Measurements from ENCODE around the gene NOP14. TPM values are rescaled to one million over a fixed set of nuclear protein-coding genes. Genes with fewer than 3 reads are reported as not detected.

NOP14 gene
- total and polyA plus RNA-seq, 2 of the 8 experiments (the other 6 are each of a cell fraction or from before 2014, with no cell fraction given), result 8.6 to 45.3 TPM

DNA sequence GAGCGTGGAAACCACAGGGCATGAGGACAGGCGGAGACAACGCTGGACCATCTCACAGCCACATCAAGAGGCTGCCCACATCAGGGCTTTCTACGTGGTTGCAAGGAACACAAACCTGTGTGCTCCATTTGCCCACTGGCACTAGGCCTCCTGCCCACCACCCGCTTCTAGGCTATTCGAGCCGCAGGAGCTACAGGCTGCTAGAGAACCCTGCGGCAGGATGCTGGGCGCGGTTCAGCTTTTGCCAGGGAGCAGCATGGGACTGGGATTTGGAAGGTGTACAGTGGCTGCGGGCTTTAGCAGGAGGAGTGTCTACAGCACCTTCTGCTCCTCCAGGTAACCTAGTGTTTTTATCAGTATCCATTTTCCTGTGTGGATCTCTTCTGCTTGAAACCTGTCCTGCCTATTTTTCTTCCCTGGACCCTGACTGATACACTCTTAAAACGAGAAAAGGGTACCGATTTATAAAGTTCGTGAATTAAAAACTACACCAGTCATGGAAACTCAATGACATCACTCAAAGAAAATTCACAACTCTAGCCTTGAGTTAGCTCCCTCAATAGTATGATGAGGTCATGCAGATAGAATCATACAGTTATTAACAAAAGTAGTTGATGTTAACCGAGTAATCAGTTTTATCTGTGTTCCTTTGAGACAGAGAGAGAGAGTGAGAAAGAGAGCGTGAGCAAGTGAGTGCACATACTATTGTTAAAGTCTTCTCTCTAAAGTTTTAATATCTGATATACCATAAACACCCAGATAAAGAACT, 12.8 kb downstream of the NOP14 start:
- CTCF ChIA-PET (ENCODE audit: partially characterized antibody), result interaction anchor here (1.4 to 1.6 kb wide), 2 partner anchors 187 to 209 kb away, joined by 3 read pairs; no protein-coding TSS in a partner anchor
- no peak overlapping the region for H4K8ac ChIP-seq (ENCODE audit: extremely low read depth, insufficient read depth, low read length)
- POLR2A ChIA-PET (ENCODE audit: partially characterized antibody), result interaction anchor here (2.1 to 5.1 kb wide), 2 partner anchors 11 to 15 kb away, joined by 8 to 23 read pairs; no protein-coding TSS in a partner anchor

More for the DNA sequence above, 12.8 kb downstream of the NOP14 start:
- Histone ChIP-seq H2AFZ (ENCODE audit: low read length) (no peak overlapping the region), H3K79me2 (ENCODE audit: control insufficient read depth in 1 of 2, insufficient read depth in 2 of 2, low read length in 2 of 2) (no peaks in the 10 kb centered on the region), H2BK15ac (ENCODE audit: low read length) (no peak overlapping the region), H3K23ac (ENCODE audit: insufficient read length) (no peak overlapping the region), H3K4me1 (replicated peaks in 1 of 4; ENCODE audit: control insufficient read depth in 3 of 4, insufficient read depth in 4 of 4, low read length in 3 of 4) (no peaks in the 10 kb centered on the region), H3K14ac (ENCODE audit: insufficient read length) (no peak overlapping the region), H3K27ac (ENCODE audit: low read depth, low read length) (no peak overlapping the region), H2BK5ac (ENCODE audit: low read depth, low read length) (no peak overlapping the region), H2BK120ac (replicated peaks; ENCODE audit: low read depth, low read length) (no peak overlapping the region), H3K56ac (replicated peaks; ENCODE audit: insufficient read length, low read depth, low read length) (no peak overlapping the region), H3K23me2 (ENCODE audit: low read depth, low read length) (no peaks in the 10 kb centered on the region), H3K4me2 (ENCODE audit: insufficient read depth in 1 of 2, low read depth in 2 of 2, low read length in 2 of 2) (no peak overlapping the region), H2BK12ac (ENCODE audit: low read depth, low read length) (no peak overlapping the region), H2AK5ac (ENCODE audit: low read depth, low read length) (no peak overlapping the region), H3K27me3 (replicated peaks in 1 of 4; ENCODE audit: control insufficient read depth in 3 of 4, extremely low read depth in 1 of 4, insufficient read depth in 3 of 4, low read length in 3 of 4) (no peaks in the 10 kb centered on the region), H4K5ac (ENCODE audit: insufficient read length, low read depth, low read length) (no peak overlapping the region), H3K4ac (replicated peaks; ENCODE audit: insufficient read length, low read depth, low read length) (no peak overlapping the region), H3K36me3 (ENCODE audit: control insufficient read depth in 2 of 4, insufficient read depth in 4 of 4, low read length in 3 of 4) (peaks cover 55 to 83% (median 73%) of the 10 kb centered on the region in 4 experiments), H4K20me1 (replicated peaks in 1 of 2; ENCODE audit: control insufficient read depth in 1 of 2, insufficient read depth in 2 of 2, low read length in 2 of 2) (peaks cover 3 to 16% of the 10 kb centered on the region in 2 experiments), H3K79me1 (ENCODE audit: low read depth, low read length) (no peaks in the 10 kb centered on the region), H3K18ac (ENCODE audit: extremely low read depth, low read length) (no peak overlapping the region), H3K4me3 (ENCODE audit: extremely low read depth in 1 of 4, insufficient read depth in 2 of 4, low read depth in 3 of 4, low read length in 4 of 4) (no peak overlapping the region), H2BK20ac (ENCODE audit: low read length) (no peak overlapping the region), H3K9me3 (ENCODE audit: insufficient read depth in 2 of 2, low read depth in 1 of 2, low read length in 1 of 2) (peaks cover under 1 to 2% of the 10 kb centered on the region in 2 experiments), H4K91ac (replicated peaks; ENCODE audit: insufficient read length, low read length) (no peak overlapping the region), H3K9ac (replicated peaks in 1 of 4; ENCODE audit: extremely low read depth in 1 of 4, low read depth in 3 of 4, low read length in 3 of 4) (no peak overlapping the region)
- 91% methylated on average over 16 of the region's 16 CpGs; no CpG with 5 or more reads in 1 of the 2 experiments for WGBS, 2 experiments (ENCODE audit: extremely low coverage in 1 of 2, insufficient coverage in 1 of 2, insufficient read length in 1 of 2, insufficient replicate concordance in 2 of 2, low coverage in 1 of 2, low lambda C conversion rate in 2 of 2, missing lambda C conversion rate in 1 of 2)
- FAIRE-seq (no peak), DNase-seq (ENCODE audit: low read depth in 1 of 2, low spot score in 2 of 2) (no peak)
